ENCODE data around the gene PTH1R.

Gene PTH1R

GRCh38 chr3:46877406-46878125 lies at the start of gene PTH1R:
PTH1R (plus strand) TSS chr3:46877721; CDS start chr3:46883560, 5,839 bp downstream.
- DNase-seq (ENCODE audit: low read depth in 2 of 2), result no peak

GRCh38 chr3:46829699-46830208 lies 47.8 kb upstream of the PTH1R start:
- DNase-seq (ENCODE audit: low read depth in 2 of 2), result peak in 1 of 2 donors; percentile 13

- DNase-seq (ENCODE audit: low read depth in 2 of 2), result no peak
Observed at GRCh38 chr3:46830801-46831200, 46.7 kb upstream of the PTH1R start.

GRCh38 chr3:46831316-46831715 lies 46.2 kb upstream of the PTH1R start:
- no peak for DNase-seq (ENCODE audit: low read depth in 2 of 2)

- no peak for DNase-seq (ENCODE audit: low read depth in 2 of 2)
Observed at GRCh38 chr3:46831841-46832240, 45.7 kb upstream of the PTH1R start.

GRCh38 chr3:46833346-46834300 lies 43.9 kb upstream of the PTH1R start:
- no peak for DNase-seq (ENCODE audit: low read depth in 2 of 2)

GRCh38 chr3:46835054-46835453 lies 42.5 kb upstream of the PTH1R start:
- DNase-seq (ENCODE audit: low read depth in 2 of 2), result no peak

GRCh38 chr3:46835491-46835890 lies 42.0 kb upstream of the PTH1R start:
- DNase-seq (ENCODE audit: low read depth in 2 of 2), result no peak

GRCh38 chr3:46838301-46838700 lies 39.2 kb upstream of the PTH1R start:
- DNase-seq (ENCODE audit: low read depth in 2 of 2), result no peak

DNA sequence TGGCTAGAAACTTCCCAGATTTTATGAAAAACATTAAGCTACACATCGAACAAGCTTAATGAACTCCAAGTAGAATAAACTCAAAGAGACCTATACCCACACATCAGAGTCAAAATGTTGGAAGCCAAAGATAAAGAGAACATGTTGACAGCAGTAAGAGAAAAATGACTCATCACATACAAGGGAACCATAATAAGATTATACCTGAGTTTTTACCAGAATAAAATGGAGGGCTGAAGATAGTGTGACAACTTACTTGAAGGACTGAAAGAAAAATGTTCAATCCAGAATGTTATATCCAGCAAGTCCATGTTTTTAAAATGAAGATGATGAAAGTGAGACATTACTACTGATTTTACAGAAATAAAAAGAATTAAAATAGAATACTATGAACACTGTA lies 37.0 kb upstream of the PTH1R start:
- DNase-seq (ENCODE audit: low read depth in 2 of 2), result no peak

GRCh38 chr3:46843508-46843907 lies 34.0 kb upstream of the PTH1R start:
- DNase-seq (ENCODE audit: low read depth in 2 of 2), result no peak

- DNase-seq (ENCODE audit: low read depth in 2 of 2), result no peak
Observed at GRCh38 chr3:46844397-46844796, 33.1 kb upstream of the PTH1R start.

DNA sequence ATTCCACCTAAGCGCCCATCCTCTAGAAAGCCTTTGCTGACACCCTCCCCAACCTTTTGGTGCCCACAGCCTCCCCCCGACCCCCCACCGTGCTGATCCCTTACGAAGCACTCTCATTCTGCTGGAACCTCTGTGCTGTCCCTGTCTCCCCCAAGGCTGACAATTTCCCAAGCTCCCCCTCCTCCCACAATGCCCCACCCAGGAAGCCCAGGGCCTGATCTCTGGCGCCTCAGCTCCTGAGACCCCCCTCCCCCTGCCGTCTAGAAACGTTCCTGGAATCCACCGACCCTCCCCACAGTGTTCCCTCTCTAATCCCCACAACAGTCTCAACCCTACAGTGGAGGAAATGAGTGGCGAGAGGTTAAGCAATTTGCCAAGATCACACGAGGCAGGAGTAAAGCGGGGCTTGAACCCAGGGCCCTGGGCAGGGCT lies 32.6 kb upstream of the PTH1R start:
- DNase-seq (ENCODE audit: low read depth in 2 of 2), result no peak

GRCh38 chr3:46845397-46845859 lies 32.1 kb upstream of the PTH1R start:
- DNase-seq (ENCODE audit: low read depth in 2 of 2), result no peak

- DNase-seq (ENCODE audit: low read depth in 2 of 2), result peak; percentile 40 to 41
Observed at GRCh38 chr3:46845860-46846623, 31.5 kb upstream of the PTH1R start.

DNA sequence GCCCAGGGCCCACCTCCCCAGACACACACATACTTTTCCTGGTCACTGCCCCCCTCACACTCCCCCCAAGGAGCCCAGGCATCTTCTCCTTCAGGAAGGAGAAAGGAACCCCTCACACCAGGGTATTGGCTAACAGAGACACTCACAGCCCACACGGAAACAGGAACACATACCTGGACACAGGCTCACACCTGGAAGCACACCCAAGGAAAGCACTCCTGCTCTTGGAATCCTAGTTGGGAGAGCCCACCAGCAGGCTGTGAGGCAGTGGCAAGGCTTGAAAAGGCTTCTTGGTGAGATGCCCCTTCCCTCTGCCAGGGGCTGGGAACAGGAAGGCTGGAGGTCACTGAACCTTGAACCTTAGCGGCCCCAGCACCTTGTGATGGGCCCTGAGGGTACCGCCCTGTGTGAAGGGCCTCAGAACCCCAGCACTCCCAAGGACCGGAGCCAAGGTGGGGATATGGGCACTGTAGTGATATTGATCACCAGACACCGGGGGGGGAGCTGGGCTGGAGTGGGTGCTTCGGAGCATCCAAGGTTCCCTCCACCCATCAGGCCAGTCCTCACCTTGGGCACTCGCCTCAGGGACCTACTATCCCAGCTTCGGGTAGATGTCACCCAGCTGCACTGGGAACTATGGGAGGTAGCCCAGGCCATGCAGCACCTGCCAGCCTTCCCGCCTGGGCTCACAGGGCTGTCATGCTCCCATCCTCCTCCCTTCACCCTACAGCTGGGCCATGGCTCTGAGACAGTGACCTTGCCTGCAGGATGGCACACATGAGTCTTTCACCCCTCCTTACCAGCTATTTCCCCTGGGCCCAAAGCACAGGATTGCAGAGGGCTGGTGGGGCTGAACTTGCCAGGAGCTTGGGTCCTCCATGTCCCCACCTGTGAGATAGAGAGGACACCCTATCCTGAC lies 30.6 kb upstream of the PTH1R start:
- DNase-seq (ENCODE audit: low read depth in 2 of 2), result no peak

GRCh38 chr3:46847744-46848143 lies 29.8 kb upstream of the PTH1R start:
- no peak for DNase-seq (ENCODE audit: low read depth in 2 of 2)

GRCh38 chr3:46848271-46849044 lies 29.1 kb upstream of the PTH1R start:
- DNase-seq (ENCODE audit: low read depth in 2 of 2), result no peak

DNA sequence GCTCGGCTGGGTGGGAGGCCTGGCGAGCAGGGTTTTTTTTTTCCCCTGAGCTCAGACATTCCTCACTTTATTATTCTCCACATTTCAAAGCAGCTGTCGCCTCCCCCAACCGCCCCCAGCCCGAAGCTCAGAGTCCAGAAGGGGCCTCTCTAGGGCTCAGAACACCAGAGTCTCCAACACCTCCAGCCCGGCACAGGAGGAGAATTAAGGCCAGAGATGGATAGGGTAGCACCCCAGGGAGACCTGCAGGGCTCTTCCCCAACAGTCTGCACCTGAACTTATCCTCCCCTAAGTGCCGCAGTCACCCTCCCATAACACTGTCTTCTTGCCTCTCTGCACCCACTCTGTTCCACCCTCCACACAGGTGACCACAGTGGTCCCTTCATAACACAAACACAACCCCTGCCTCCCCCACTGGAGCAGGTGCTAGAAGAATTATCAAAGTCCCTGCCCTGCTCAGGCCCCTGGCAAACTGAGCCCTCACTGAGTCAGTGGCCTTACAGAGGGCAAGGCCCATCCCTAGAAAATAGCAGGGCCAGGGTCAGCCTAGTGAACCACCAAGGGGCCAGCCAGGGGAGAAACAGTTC lies 28.4 kb upstream of the PTH1R start:
- DNase-seq (ENCODE audit: low read depth in 2 of 2), result no peak

Measured in activated CD8-positive, alpha-beta memory T cell treated with anti-CD3 and anti-CD28 coated beads for 4 hours (primary cell).